Vagina (tissue), 2 donors: ENCODE measurements around the gene GPR26. TPM values are rescaled to one million over a fixed set of nuclear protein-coding genes. Genes with fewer than 3 reads are reported as not detected.

Experiments
- DNase-seq, 2 donors: peaks; one replicate each; pipeline ENCODE4 v3.0.0-alpha.2; 2017; ENCODE audit errors: extremely low spot score in 2 of 2
- H3K27ac ChIP-seq: fragments of 200-600 bp; sonication (generic); one replicate; pipeline ENCODE4 v1.5.1; 2019
- H3K27me3 ChIP-seq: fragments of 200-600 bp; sonication (generic); one replicate; pipeline ENCODE4 v1.5.1; 2019
- H3K36me3 ChIP-seq, 2 donors: fragments of 200-600 bp; sonication (generic); one replicate each; pipeline ENCODE4 v1.5.1; 2017 to 2019
- H3K4me1 ChIP-seq: fragments of 200-600 bp; sonication (generic); one replicate; pipeline ENCODE4 v1.5.1; 2019
- H3K4me3 ChIP-seq, 2 donors: fragments of 200-600 bp; sonication (generic); 1 replicate in 1 of 2; 2 replicates in 1 of 2; pipeline ENCODE4 v1.5.1; 2016 to 2019
- H3K9me3 ChIP-seq: fragments of 200-600 bp; sonication (generic); one replicate; pipeline ENCODE4 v1.5.1; 2019
- CTCF ChIP-seq, 3 experiments: fragments of 450-650 bp in 2 of 3; fragments of 200-600 bp in 1 of 3; sonication (generic) in 1 of 3; IDR thresholded peaks; one replicate each; pipeline ENCODE4 v1.5.1; 2017 to 2019; ENCODE audit warnings: antibody characterized with exemption in 3 of 3, mild to moderate bottlenecking in 2 of 3, moderate library complexity in 2 of 3
- POLR2A ChIP-seq, 2 donors: fragments of 450-650 bp; IDR thresholded peaks; one replicate each; pipeline ENCODE4 v1.6.1; 2017; ENCODE audit warnings: antibody characterized with exemption in 2 of 2, mild to moderate bottlenecking in 2 of 2, moderate library complexity in 2 of 2
- POLR2AphosphoS5 ChIP-seq, 2 donors: sonication (generic); formaldehyde crosslinking; IDR thresholded peaks; one replicate each; pipeline ENCODE4 v1.9.0; 2017; ENCODE audit warnings: antibody characterized with exemption in 2 of 2, mild to moderate bottlenecking in 2 of 2, low read depth in 1 of 2; ENCODE audit not compliant: insufficient read depth in 1 of 2
- intact Hi-C: fragments of 100-400 bp; cut with DNase I; formaldehyde crosslinking; loops from one replicate; pipeline ENCODE4 v1.15.1; 2023
- total RNA-seq: library from RNA; depleted of rRNA; stranded (reverse); fragments of >200 nt; gene quantifications from one replicate; pipeline ENCODE4 v1.2.3, GENCODE V29; 2016

The GPR26 gene
- total RNA-seq, 1 donor from 2014 or later, result not detected

GRCh38 chr10:123634221-123634620 lies 31.9 kb upstream of the GPR26 start:
- Histone ChIP-seq H3K9me3 (no peaks in the 10 kb centered on the region), H3K4me3 (no peak overlapping the region), H3K27me3 (no peaks in the 10 kb centered on the region), H3K27ac (no peak overlapping the region), H3K36me3 (no peaks in the 10 kb centered on the region), H3K4me1 (no peaks in the 10 kb centered on the region)
- intact Hi-C loops, result no loop called here
- TF ChIP-seq CTCF (IDR thresholded peaks at IDR 0.05) (no peak), POLR2A (IDR thresholded peaks at IDR 0.05) (no peak), POLR2AphosphoS5 (IDR thresholded peaks at IDR 0.05; ENCODE audit: insufficient read depth in 1 of 2, low read depth in 1 of 2) (no peak)
- DNase-seq, result peak; percentile 44 to 88

- no peaks in the 10 kb centered on the region for H3K9me3 ChIP-seq
- H3K27ac ChIP-seq, result no peak overlapping the region
- peak; percentile 37 to 43 for DNase-seq
- no peaks in the 10 kb centered on the region for H3K36me3 ChIP-seq
- no peaks in the 10 kb centered on the region for H3K27me3 ChIP-seq
- H3K4me1 ChIP-seq, result no peaks in the 10 kb centered on the region
- H3K4me3 ChIP-seq, result no peak overlapping the region
- intact Hi-C loops, result no loop called here
- TF ChIP-seq CTCF (IDR thresholded peaks at IDR 0.05), result no peak
- no peak for TF ChIP-seq POLR2A (IDR thresholded peaks at IDR 0.05)
- TF ChIP-seq POLR2AphosphoS5 (IDR thresholded peaks at IDR 0.05; ENCODE audit: insufficient read depth in 1 of 2, low read depth in 1 of 2), result no peak
Observed at GRCh38 chr10:123635131-123635530, 31.0 kb upstream of the GPR26 start.

- no peaks in the 10 kb centered on the region for H3K36me3 ChIP-seq
- TF ChIP-seq POLR2AphosphoS5 (IDR thresholded peaks at IDR 0.05; ENCODE audit: insufficient read depth in 1 of 2, low read depth in 1 of 2), result no peak
- TF ChIP-seq POLR2A (IDR thresholded peaks at IDR 0.05), result no peak
- TF ChIP-seq CTCF (IDR thresholded peaks at IDR 0.05), result no peak
- peak; percentile 40 to 46 for DNase-seq
- no peak overlapping the region for H3K27ac ChIP-seq
- intact Hi-C loops, result no loop called here
- H3K4me3 ChIP-seq, result no peak overlapping the region
- H3K27me3 ChIP-seq, result no peaks in the 10 kb centered on the region
- no peaks in the 10 kb centered on the region for H3K4me1 ChIP-seq
- H3K9me3 ChIP-seq, result no peaks in the 10 kb centered on the region
Observed at GRCh38 chr10:123635745-123636144, 30.4 kb upstream of the GPR26 start.

- H3K36me3 ChIP-seq, result no peaks in the 10 kb centered on the region
- peak; percentile 37 to 52 for DNase-seq
- H3K9me3 ChIP-seq, result no peaks in the 10 kb centered on the region
- no peaks in the 10 kb centered on the region for H3K27me3 ChIP-seq
- H3K27ac ChIP-seq, result no peak overlapping the region
- no peak overlapping the region for H3K4me3 ChIP-seq
- TF ChIP-seq POLR2A (IDR thresholded peaks at IDR 0.05), result no peak
- no peak for TF ChIP-seq POLR2AphosphoS5 (IDR thresholded peaks at IDR 0.05; ENCODE audit: insufficient read depth in 1 of 2, low read depth in 1 of 2)
- no peak for TF ChIP-seq CTCF (IDR thresholded peaks at IDR 0.05)
- H3K4me1 ChIP-seq, result no peaks in the 10 kb centered on the region
- intact Hi-C loops, result no loop called here
Observed at GRCh38 chr10:123636598-123637325, 29.4 kb upstream of the GPR26 start.

GRCh38 chr10:123637326-123637880 lies 28.8 kb upstream of the GPR26 start:
- Histone ChIP-seq H3K27me3 (no peaks in the 10 kb centered on the region), H3K4me1 (no peaks in the 10 kb centered on the region), H3K4me3 (no peak overlapping the region), H3K27ac (no peak overlapping the region), H3K36me3 (no peaks in the 10 kb centered on the region), H3K9me3 (no peaks in the 10 kb centered on the region)
- intact Hi-C loops, result no loop called here
- DNase-seq, result peak; percentile 25 to 54
- no peak for TF ChIP-seq POLR2AphosphoS5 (IDR thresholded peaks at IDR 0.05; ENCODE audit: insufficient read depth in 1 of 2, low read depth in 1 of 2)
- TF ChIP-seq POLR2A (IDR thresholded peaks at IDR 0.05), result no peak
- TF ChIP-seq CTCF (IDR thresholded peaks at IDR 0.05), result no peak
